ENCODE data around the gene RSPH9. TPM values are rescaled to one million over a fixed set of nuclear protein-coding genes. Genes with fewer than 3 reads are reported as not detected.
A peak's percentile ranks its signal among the peaks of the same experiment; 100 is the strongest.

RSPH9 gene
- total RNA-seq, 1 donor from 2014 or later, result 0.63 TPM

DNA sequence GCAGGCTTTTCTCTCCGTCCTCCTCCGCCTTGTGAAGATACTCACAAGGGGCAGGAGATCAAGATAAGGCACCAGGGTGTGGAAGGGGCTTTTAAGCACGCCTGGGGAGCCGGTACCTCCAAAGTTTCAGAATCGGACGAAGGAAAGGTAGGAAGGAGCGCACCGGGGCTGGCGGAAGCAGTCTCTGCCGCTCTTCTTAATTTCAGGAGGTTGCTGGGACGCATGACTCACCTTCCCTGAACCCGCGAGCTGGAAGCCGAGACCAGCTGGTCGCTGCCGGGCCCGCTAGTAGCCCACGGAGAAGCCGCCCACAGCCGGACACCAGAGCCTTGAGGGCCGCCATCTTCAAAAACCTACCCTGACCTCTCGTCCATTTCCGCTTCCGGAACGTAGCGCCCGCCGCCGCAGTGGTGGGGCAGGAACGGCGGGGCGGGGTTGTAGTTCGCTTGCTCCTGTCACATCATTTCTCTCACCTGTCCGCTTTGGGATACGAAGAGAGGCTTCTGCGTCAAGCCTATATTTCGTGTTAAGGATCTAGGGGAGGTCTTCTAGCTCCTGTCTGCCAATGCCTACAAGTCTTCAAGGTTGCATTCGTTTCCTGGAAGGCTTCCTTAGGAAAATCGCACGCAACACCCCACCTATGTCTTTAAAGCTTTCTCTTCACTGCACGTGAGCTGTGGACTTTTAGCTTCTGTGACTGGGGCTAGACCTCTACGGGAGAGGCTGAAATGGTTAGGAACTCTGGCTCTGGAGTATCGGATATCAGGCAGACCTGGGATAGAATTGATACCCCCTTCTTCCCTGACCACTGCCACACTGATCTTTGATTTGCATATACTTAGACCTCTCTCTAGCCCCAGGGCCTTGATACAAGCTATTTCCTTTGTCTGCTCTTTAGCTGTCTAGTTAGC lies 42.9 kb downstream of the RSPH9 start, which contains the start of gene MRPS18A:
Gene MRPS18A, minus strand, starts transcription at position 355 of the 911 bp plus-strand sequence. Its CDS starts 12 bp downstream, at position 343.
- H3K27me3 Mint-ChIP-seq (ENCODE audit: low read depth), result peaks cover 12% of the 10 kb centered on the region
- H3K27ac Mint-ChIP-seq (ENCODE audit: unreplicated experiment), result peak within 1 kb of the TSS; percentile 94
- H3K4me1 Mint-ChIP-seq, result peaks cover 30% of the 10 kb centered on the region
- H3K36me3 Mint-ChIP-seq (ENCODE audit: low read depth), result no peaks in the 10 kb centered on the region
- TF ChIP-seq, protein P1, sequence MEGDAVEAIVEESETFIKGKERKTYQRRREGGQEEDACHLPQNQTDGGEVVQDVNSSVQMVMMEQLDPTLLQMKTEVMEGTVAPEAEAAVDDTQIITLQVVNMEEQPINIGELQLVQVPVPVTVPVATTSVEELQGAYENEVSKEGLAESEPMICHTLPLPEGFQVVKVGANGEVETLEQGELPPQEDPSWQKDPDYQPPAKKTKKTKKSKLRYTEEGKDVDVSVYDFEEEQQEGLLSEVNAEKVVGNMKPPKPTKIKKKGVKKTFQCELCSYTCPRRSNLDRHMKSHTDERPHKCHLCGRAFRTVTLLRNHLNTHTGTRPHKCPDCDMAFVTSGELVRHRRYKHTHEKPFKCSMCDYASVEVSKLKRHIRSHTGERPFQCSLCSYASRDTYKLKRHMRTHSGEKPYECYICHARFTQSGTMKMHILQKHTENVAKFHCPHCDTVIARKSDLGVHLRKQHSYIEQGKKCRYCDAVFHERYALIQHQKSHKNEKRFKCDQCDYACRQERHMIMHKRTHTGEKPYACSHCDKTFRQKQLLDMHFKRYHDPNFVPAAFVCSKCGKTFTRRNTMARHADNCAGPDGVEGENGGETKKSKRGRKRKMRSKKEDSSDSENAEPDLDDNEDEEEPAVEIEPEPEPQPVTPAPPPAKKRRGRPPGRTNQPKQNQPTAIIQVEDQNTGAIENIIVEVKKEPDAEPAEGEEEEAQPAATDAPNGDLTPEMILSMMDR (conservative IDR thresholded peaks at IDR 0.05), result no peak
- peak within 1 kb of the TSS; percentile 94 for H3K4me3 Mint-ChIP-seq
- DNase-seq (ENCODE audit: low read depth, low spot score), result peak; percentile 66
- H3K9me3 Mint-ChIP-seq, result no peaks in the 10 kb centered on the region

DNA sequence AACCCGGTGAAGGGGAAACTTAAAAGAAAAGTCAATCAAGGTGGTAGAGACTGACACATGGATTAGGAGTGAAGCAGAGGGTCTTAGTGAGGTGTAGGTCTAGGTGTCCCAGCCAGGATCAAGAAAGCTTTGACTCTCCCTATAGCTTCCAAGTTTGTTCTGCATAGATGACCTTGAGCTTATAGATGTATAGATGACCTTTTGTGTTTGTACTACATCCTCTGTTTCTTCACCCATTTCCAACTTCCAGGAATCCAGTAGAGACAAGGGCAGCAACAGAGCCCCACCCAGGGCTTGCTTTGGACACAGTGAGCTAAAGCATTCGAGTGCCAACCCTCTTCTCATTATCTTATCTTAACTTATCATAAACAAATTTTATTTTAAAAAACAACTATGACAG lies 44.6 kb downstream of the RSPH9 start:
- Mint-ChIP-seq H3K27ac (ENCODE audit: unreplicated experiment) (no peak overlapping the region), H3K4me3 (peak overlapping the region; percentile 65), H3K36me3 (ENCODE audit: low read depth) (no peaks in the 10 kb centered on the region), H3K4me1 (peaks cover 27% of the 10 kb centered on the region), H3K9me3 (no peaks in the 10 kb centered on the region), H3K27me3 (ENCODE audit: low read depth) (peaks cover 12% of the 10 kb centered on the region)
- no peak for DNase-seq (ENCODE audit: low read depth, low spot score)
- TF ChIP-seq, protein P1 (conservative IDR thresholded peaks at IDR 0.05), result no peak

DNA sequence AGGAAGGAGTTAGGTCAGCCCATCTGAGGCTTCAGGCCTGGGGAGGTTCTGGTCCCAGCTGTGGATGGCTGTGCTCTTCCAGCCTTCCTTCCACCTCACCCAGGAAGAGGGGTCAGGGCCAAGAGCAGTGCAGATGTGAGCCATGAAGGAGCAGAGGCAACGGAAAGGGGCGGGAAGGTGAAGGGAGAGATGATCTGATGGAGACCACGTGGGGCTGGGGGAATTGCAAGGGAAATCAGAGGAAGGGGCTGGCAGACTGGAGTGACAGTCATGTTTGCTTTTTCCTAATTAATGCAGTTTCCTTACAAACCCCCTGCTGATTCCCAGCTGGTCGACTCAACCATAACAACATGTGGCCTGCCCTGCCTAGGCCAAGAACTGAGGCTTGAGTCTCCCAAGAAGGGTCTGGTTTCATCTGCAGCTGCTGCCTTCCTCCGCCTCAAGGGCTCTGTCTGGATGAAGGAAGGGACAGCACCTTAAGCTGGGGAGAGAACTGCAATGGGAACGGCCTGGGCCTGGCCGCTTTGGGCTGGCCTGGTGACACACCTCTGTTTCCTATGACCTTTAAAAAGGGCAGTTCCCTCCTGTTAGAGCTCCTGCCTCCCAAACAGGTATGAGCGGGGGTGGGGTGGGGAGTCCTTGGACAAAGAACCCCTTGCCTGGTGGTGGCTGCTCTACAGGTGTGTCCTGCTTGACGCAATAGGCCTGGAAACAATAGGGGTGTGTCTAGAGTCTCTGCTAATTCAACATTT lies 50.6 kb downstream of the RSPH9 start:
- Mint-ChIP-seq H3K27ac (ENCODE audit: unreplicated experiment) (peak overlapping the region; percentile 62), H3K4me1 (peaks cover 37% of the 10 kb centered on the region), H3K4me3 (no peak overlapping the region), H3K27me3 (ENCODE audit: low read depth) (peaks cover 1% of the 10 kb centered on the region), H3K9me3 (no peaks in the 10 kb centered on the region), H3K36me3 (ENCODE audit: low read depth) (no peaks in the 10 kb centered on the region)
- DNase-seq (ENCODE audit: low read depth, low spot score), result no peak
- TF ChIP-seq, protein P1 (conservative IDR thresholded peaks at IDR 0.05), result no peak

DNA sequence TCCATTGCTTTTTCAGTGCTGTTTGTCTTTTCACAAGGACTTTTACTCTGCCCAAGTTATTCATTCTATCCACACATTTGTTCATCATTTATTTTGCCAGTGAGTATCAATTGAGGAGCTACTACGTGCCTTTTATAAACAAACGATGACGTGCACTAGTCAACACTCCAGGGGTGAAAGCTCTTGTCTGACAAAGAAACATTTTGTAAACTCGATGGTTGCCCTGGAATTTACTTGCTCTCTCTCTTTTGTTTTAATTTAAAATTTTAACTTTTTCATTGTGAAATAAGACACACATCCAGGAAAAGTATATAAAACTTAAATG lies 51.1 kb downstream of the RSPH9 start:
- no peaks in the 10 kb centered on the region for H3K9me3 Mint-ChIP-seq
- H3K36me3 Mint-ChIP-seq (ENCODE audit: low read depth), result no peaks in the 10 kb centered on the region
- H3K27ac Mint-ChIP-seq (ENCODE audit: unreplicated experiment), result no peak overlapping the region
- peaks cover 37% of the 10 kb centered on the region for H3K4me1 Mint-ChIP-seq
- H3K27me3 Mint-ChIP-seq (ENCODE audit: low read depth), result no peaks in the 10 kb centered on the region
- no peak for DNase-seq (ENCODE audit: low read depth, low spot score)
- TF ChIP-seq, protein P1 (conservative IDR thresholded peaks at IDR 0.05), result no peak
- H3K4me3 Mint-ChIP-seq, result no peak overlapping the region

DNA sequence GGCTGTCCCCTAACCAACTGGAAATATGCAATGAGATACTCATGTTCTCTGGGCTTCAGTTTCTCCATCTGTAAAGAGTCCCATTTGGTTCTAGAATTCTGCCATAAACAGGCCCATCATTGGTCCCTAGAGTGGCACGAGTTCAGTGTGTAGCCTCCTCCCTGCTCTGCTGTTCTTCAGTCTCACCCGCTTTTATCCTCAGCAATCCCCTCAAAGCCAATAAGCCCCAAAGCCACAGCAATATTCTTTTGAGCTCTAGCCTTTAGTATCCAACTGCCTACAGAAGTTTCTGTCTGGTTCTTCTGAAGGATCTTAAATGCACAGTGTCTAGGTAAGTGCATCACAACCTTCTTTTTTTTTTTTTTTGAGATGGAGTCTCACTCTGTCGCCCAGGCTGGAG lies 52.6 kb downstream of the RSPH9 start:
- H3K27me3 Mint-ChIP-seq (ENCODE audit: low read depth), result no peaks in the 10 kb centered on the region
- no peak for DNase-seq (ENCODE audit: low read depth, low spot score)
- peaks cover 46% of the 10 kb centered on the region for H3K4me1 Mint-ChIP-seq
- no peak overlapping the region for H3K4me3 Mint-ChIP-seq
- no peaks in the 10 kb centered on the region for H3K36me3 Mint-ChIP-seq (ENCODE audit: low read depth)
- TF ChIP-seq, protein P1 (conservative IDR thresholded peaks at IDR 0.05), result no peak
- H3K27ac Mint-ChIP-seq (ENCODE audit: unreplicated experiment), result no peak overlapping the region
- no peaks in the 10 kb centered on the region for H3K9me3 Mint-ChIP-seq

Measured in neural crest cell (in vitro differentiated cells).